HG03565 (cell line): ENCODE data around the gene RBM19.
"Not testable (repeated sequence)": the region's sequence is repeated elsewhere in the genome, so short reads cannot be mapped to it uniquely, and the experiment has no call there.

Experiments
- ATAC-seq: cut with Tn5 transposase; IDR thresholded peaks from one replicate; pipeline ENCODE4 v1.9.1; 2021; ENCODE audit warnings: mild to moderate bottlenecking, moderate library complexity; ENCODE audit not compliant: unreplicated experiment

RBM19 gene

DNA sequence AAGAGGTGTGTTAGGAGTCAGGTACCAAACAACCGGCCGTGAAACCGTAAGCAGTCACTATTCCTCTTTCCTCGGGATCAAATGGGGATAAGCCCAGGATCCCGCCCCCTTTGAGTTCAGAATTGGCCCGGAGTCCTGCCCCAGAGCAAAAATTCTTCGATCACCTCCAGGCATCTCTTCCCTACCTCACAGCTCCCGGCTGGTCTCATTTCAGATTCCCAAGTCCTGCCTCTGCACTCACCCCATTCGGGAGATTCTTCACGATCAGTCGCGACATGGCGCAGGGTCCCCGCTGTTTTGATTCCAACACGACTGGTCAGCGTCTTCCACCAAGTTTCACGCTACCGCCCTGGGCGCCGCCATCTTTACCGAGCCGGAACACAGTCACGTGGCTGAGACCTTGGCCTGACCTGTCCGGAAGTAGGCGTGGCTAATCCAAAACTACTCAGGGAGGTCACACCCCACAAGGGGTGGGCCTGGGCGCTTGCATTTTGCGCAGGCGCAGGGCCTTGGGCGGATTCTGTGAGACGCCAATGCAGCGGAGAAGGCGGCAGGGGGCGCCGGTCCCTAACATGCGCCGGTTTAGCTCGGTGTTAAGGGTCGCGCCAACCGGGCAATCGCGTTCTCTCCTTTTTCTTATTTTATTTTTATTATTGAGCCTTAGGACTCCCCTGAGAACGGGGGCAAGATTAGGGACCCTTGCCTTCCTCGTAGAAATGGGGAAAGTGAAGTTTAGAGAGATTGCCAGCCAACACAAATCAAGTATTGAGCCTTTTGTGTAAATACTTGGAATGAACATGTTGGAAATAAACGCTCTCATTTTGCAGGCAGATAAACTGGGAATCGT, at the start of gene RBM19:
RBM19 (minus strand) TSS at position 375 of the 847 bp plus-strand sequence; CDS start at position 277, 98 bp downstream.
- peak; percentile 92 for ATAC-seq

DNA sequence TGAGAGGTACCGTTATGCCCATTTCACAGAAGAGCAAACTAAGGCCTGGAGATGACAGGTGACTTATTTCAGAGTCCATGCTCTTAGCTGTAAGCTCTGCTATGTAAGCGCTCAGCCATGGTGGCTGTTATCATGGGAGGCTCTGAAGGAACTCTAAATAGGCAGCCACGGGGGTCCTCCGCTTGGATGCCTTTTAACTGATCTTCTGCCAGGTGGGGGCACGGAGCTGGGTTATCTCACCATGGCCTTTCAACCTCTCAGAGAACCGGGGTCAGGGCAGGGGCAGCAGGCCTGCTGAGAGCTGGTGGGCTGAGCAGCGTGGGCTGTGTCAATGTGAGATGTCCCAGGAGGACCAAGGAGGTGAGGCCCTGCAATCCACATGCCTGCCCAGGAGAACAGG, 49.7 kb upstream of the RBM19 start:
- no peak for ATAC-seq

DNA sequence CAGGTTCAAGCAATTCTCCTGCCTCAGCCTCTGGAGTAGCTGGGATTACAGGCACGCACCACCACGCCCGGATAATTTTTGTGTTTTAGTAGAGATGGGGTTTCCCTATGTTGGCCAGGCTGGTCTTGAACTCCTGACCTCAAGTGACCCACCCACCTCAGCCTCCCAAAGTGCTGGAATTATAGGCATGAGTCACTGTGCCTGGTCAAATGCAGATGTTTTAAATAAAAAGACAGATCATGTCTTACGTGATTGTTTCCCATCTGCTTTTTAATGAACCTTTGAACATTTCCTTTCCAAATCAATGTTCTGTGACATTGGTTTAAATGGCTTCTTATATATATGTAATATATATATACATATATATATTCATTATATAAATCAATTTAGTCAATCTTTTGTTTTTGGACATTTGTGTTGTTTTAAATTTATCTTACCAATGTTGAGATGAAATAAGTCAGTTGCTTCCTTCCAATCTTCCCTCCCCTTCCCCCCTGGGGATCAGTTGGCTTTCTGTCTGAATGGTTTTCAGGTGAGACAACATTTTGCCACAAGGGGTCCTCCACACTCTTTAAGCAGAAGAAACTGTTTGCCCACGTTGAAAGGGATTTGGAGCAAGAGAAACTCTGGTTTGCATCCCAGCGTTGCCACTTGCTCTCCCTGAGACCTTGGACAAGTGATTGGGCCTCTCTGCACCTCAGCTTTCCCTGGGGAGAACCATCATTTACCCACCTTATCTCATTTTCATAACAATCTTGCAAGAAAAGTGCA, 47.6 kb upstream of the RBM19 start:
- no peak for ATAC-seq

DNA sequence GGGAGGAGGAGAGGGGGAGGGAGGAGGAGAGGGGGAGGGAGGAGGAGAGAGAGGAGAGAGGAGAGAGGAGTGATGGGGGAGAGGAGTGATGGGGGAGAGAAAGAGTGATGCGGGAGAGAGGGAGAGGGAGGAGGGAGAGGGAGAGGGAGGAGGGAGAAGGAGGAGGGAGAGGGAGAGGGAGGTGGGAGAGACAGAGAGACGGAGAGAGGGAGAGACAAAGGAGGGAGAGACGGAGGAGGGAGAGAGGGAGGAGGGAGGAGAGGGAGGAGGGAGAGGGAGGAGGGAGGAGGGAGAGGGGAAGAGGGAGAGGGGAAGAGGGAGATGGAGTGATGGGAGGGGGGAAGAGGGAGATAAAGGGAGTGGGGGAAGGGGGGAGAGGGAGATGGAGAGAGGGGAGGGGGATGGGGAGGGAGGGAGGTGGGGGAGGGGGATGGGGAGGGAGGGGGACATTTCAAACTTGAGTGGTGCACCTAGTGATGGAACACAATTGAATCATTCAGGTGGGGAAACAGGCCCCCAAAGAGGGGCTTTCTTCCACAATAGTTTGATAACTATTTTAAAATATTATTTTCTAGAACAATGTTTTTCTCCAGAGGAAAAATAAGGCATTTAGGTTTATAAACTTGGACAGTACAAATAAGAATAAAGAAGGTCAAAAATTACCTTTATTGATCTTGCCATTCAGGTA, 46.8 kb upstream of the RBM19 start:
- no peak for ATAC-seq

DNA sequence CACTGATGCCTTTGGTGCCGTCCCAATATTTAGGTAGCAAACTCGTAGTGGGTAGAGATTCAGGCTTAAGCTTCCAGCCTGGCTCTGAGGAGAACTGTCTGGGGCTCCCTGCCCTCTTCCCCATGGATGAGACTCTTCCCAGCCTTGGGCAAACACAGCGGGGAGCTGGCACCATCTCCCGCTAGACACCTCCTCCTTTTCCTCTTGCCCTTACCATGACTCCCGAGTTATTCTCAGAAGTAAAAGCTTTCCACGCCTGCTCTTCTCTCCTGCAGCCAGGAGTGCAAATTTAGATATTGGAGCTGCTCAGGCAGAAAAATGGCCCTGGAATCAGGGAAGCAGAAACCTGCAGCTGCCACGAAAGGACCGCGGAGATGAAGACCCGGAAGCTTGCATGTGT, 45.6 kb upstream of the RBM19 start:
- no peak for ATAC-seq

DNA sequence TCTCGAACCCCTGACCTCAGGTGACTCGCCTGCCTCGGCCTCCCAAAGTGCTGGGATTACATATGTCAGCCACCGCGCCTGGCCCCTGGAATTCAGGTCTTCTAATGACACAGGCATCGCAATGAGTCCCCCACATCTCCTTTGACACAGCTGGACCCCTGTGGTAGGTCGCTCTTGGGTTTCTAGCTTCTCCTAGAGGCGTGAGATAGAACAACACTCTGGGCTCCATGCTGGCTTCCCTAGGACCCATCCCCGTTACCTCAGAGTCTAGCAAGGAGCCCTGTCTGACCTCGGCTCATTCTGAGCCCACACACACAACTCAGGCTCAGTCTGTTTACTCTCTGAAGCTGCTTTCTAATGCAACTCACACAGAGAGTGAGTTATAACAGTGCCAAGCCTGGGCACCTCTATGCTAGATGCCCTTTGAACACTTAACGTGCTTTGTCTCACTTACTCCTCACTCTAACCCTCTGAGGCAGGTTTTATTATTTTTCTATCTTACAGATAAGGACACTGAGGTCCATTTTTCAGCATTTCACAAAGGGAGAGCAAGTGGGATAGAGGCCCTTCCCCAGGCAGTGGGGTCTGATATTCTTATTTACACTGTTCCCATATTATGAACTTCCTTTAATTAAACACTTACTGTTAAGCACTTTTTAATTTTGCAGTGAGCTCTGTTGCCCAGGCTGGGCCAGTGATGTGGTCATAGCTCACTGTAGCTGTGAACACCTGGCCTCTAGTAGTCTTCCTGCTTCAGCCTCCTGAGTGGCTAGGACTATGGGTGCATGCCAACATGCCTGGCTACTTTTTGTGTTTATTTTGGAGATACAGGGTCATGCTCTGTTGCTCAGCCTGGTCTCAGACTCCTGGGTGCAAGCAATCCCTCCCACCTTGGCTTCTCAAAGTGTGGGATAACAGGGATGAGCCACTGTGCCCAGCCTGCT, 40.6 kb upstream of the RBM19 start:
- ATAC-seq = no peak

GRCh38 chr12:114004402-114004801, 38.3 kb upstream of the RBM19 start:
- ATAC-seq = no peak

- ATAC-seq = no peak
Observed at GRCh38 chr12:114003286-114003685, 37.2 kb upstream of the RBM19 start.

- ATAC-seq = no peak
Observed at GRCh38 chr12:114001511-114002340, 35.6 kb upstream of the RBM19 start.

DNA sequence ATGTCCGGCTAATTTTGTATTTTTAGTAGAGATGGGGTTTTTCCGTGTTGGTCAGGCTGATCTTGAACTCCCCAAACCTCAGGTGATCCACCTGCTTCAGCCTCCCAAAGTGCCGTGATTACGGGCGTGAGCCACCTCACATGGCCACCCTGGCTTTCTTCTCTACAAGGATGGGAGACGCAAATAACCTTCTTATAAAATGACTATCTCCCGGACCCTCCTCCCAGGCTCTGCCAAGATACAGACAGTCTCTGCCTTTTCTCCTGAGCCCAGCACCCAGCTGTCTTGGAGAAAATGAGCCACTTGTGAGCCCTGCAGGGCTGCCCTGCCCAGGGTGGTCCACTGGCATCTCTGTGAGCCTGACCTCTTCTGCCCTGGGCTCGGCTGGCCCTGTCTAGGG, 34.7 kb upstream of the RBM19 start:
- no peak for ATAC-seq

- not testable (repeated sequence) for ATAC-seq
Observed at GRCh38 chr12:114000261-114000660, 34.1 kb upstream of the RBM19 start.

DNA sequence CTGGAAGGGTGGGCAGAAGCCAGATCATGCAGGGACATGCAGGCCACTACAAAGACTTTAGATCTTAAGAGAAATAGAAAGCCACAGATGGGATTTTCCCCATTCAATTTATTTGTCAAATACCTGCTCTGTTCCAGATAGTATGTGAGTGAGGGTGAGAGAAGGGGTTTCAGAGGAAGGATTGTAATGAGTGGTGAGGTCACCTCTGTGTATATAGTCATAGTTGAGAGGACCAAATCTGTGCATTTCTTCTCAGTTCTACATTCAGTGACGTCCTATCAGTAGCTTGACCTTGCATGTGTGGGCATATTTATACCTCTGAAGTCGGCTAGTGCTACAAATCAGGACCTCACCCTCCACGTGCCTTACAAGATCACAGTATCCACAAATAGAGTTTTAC, 31.2 kb upstream of the RBM19 start:
- peak; percentile 74 for ATAC-seq

GRCh38 chr12:113996026-113996425, 29.9 kb upstream of the RBM19 start:
- ATAC-seq = no peak

DNA sequence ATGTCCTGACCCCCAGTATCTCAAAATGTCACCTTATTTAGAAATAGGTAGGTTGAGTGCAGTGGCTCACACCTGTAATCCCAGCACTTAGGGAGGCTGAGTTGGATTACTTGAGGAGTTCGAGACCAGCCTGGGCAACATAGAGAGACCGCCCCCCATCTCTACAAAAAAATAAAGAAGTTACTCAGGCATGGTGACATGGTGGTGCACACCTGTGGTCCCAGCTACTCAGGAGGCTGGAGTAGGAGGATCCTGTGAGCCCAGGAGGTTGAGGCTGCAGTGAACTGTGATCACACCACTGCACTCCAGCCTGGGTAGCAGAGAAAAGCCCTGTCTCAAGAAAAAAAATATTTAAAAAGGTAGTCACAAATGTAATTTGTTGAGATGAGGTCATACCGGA, 27.9 kb upstream of the RBM19 start:
- no peak for ATAC-seq

- ATAC-seq = not testable (repeated sequence)
Observed at GRCh38 chr12:113992751-113993150, 26.6 kb upstream of the RBM19 start.

DNA sequence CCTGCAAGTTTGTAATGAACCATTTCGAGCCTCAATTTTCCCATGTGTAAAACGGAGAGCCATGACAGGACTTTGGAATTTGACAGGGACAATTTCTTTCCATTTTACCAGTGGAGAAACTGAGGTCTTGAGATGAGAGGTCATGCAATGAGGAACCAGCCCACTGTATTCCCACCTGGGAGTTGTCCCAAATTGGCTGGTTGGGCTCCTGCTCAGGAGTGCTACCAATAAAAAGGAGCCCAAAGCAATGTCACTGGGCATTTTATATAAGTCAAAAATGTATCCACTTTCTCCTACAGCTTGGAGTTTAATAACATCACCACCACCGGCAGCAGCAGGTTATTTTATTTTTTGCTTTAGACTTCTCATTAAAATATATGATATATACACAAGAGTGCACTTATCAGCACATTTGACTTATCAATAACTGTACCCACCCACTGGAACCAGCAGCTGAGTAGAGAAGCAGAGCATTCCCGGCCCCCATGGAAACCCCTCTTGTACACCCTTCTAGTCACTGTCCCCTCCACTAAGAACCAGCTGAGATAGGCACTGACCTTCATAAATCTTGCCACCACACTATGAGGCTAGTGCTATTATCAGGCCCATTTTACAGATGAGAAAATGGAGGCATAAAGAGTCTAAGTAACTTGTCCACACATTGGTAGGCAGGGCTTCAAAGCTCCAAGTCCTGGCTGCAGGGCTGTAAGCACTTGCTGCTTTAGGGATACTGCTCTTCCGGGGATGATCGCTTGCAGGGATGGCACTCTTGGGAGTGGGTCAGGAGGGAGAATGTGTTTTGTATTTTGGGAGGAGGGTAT, 25.3 kb upstream of the RBM19 start:
- no peak for ATAC-seq

DNA sequence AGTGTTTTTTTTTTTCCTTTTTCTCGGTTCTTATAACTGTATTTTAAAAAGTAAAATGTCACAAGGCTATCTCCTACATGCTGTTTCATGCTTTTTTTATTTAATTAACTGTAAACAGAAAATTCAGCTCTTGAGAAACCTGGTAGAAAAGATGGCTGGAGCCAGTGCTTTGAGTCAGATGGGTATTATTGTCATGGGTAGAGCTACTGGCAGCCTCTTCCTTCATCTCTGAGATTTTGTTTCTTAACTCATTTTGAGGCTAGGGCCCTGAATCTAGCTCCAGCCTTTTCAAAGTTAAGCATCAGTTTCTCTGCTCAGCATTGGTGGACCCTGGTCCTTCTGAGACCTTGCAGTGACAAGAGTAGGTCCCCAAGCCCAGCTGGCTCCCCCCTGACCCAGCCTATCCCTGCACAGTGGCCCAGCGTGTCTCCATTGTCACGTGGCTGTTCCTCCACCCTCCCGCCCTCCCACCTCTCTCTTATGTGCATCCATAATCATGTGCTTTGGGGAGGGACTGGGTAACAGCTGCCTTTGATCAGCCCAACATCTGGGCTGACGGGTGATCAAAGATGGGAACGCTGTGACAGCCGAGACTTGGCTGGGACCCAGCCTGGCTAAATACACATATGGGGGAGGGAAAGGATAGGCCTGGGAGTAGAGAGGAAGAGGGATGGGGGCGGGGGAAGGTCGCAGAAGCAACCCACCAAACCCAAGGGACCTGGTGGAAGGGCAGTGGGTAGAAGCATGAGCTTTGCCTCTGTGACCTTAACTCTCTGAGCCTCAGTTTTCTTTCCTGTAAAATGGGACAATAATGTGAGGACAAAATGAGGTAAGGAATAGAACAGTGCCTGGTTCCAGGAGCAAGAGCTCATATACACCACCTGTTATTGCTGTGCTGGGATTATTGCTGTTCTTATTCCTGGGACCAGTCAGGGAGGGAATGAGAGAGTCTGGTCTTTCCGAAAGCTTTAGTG, 24.4 kb upstream of the RBM19 start:
- ATAC-seq = no peak

DNA sequence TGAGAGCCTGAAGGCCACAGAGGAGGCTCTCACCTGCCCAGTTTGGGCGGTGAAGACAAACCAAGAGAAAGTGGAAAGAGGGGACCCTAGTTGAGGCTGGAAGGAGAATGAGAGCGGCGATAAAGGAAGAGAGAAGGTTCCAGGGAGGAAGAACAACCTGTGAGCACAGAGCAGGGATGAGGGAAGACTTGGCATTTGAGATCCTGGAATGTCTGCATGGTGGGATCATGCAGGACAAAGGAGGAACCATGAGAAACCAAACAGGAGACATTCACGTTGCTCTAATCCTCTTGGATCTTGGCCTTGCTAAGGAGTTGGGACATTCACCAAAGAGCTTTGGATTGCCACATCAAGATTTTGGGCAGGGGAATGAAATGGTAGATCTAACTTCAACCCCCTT, 22.9 kb upstream of the RBM19 start:
- ATAC-seq = no peak
